Testis (tissue), 3 donors: ENCODE results near the gene RASSF7. TPM values are rescaled to one million over a fixed set of nuclear protein-coding genes. Genes with fewer than 3 reads are reported as not detected.
A peak's percentile ranks its signal among the peaks of the same experiment; 100 is the strongest.

Source experiments
- DNase-seq: peaks from one replicate; pipeline ENCODE4 v3.0.0-alpha.2; 2019
- H3K27ac ChIP-seq, 2 donors: fragments of 200-600 bp; sonication (generic); one replicate each; pipeline ENCODE4 v1.5.1; 2019
- H3K27me3 ChIP-seq: fragments of 200-600 bp; sonication (generic); one replicate; pipeline ENCODE4 v1.5.1; 2019
- H3K36me3 ChIP-seq: fragments of 200-600 bp; sonication (generic); one replicate; pipeline ENCODE4 v1.5.1; 2017; ENCODE audit warnings: low read depth; ENCODE audit errors: missing control alignments
- H3K4me1 ChIP-seq: fragments of 200-600 bp; sonication (generic); one replicate; pipeline ENCODE4 v1.5.1; 2019
- H3K4me3 ChIP-seq, 2 donors: fragments of 200-600 bp; sonication (generic); one replicate each; pipeline ENCODE4 v1.5.1; 2017 to 2019
- H3K9me3 ChIP-seq: fragments of 200-600 bp; sonication (generic); one replicate; pipeline ENCODE4 v1.5.1; 2017
- CTCF ChIP-seq, 3 experiments: fragments of 450-650 bp in 2 of 3; fragments of 200-600 bp in 1 of 3; sonication (generic) in 1 of 3; IDR thresholded peaks; one replicate each; pipeline ENCODE4 v1.5.1; 2016 to 2019; ENCODE audit warnings: antibody characterized with exemption in 3 of 3, mild to moderate bottlenecking in 2 of 3, moderate library complexity in 1 of 3
- POLR2A ChIP-seq: fragments of 450-650 bp; IDR thresholded peaks from one replicate; pipeline ENCODE4 v1.6.1; 2017; ENCODE audit warnings: antibody characterized with exemption, mild to moderate bottlenecking, moderate library complexity
- WGBS, 2 donors: methylation state at CpG; one replicate each; pipeline ENCODE4 v1.1.5; 2018; 5-methylcytosine and 5-hydroxymethylcytosine counted together
- intact Hi-C: fragments of 100-400 bp; cut with DNase I; formaldehyde crosslinking; loops from one replicate; pipeline ENCODE4 v1.15.1; 2023; ENCODE audit warnings: low total_unique reads
- polyA plus RNA-seq: library from polyadenylated mRNA; stranded (reverse); fragments of 350-450 nt; fragmentation: Illumina TruSeq; extraction: RNeasy Lipid Tissue Mini Kit (QIAGEN cat#74804); gene quantifications from one replicate; pipeline ENCODE4 v1.2.3, GENCODE V29; 2014; ENCODE audit warnings: low read depth, low replicate concordance; ENCODE audit not compliant: insufficient read depth
- total RNA-seq, 2 donors: library from RNA; depleted of rRNA; stranded (reverse); fragments of >200 nt; gene quantifications; one replicate each; pipeline ENCODE4 v1.2.3, GENCODE V29; 2016

Gene RASSF7
- total and polyA plus RNA-seq, 3 donors from 2014 or later, result 13.2 to 35.7 (median 22.0) TPM

- DNase-seq, result peak; percentile 40
- H3K4me3 ChIP-seq, result peak overlapping the region; percentile 67 to 69
- H3K27ac ChIP-seq, result no peak overlapping the region
- no peaks in the 10 kb centered on the region for H3K27me3 ChIP-seq
- TF ChIP-seq POLR2A (no peak), CTCF (IDR thresholded peaks at IDR 0.05) (no peak)
- no peaks in the 10 kb centered on the region for H3K36me3 ChIP-seq
- 3 to 9% methylated on average over 6 to 65 of the region's 67 CpGs for WGBS, 2 donors
- H3K9me3 ChIP-seq, result no peaks in the 10 kb centered on the region
- H3K4me1 ChIP-seq, result no peaks in the 10 kb centered on the region
- intact Hi-C loops, result no loop called here
Measured at GRCh38 chr11:561148-562003, 606 bp downstream of the RASSF7 start.

- WGBS, 2 donors, result 90 to 95% methylated on average over 11 to 29 of the region's 29 CpGs
- Histone ChIP-seq H3K4me3 (no peak overlapping the region), H3K9me3 (no peaks in the 10 kb centered on the region), H3K4me1 (no peaks in the 10 kb centered on the region), H3K36me3 (no peaks in the 10 kb centered on the region), H3K27me3 (no peaks in the 10 kb centered on the region), H3K27ac (no peak overlapping the region)
- TF ChIP-seq POLR2A, result no peak
- no peak for DNase-seq
- intact Hi-C loops, result no loop called here
Measured at GRCh38 chr11:562046-562645, 1.4 kb downstream of the RASSF7 start.

GRCh38 chr11:563066-563811 is 2.5 kb downstream of the RASSF7 start:
- H3K4me3 ChIP-seq, result no peak overlapping the region
- peaks cover 6% of the 10 kb centered on the region for H3K4me1 ChIP-seq
- WGBS, 2 donors, result 93 to 100% methylated on average over 4 to 16 of the region's 18 CpGs
- intact Hi-C loops, result no loop called here
- no peaks in the 10 kb centered on the region for H3K9me3 ChIP-seq
- no peak overlapping the region for H3K27ac ChIP-seq
- DNase-seq, result no peak
- no peaks in the 10 kb centered on the region for H3K27me3 ChIP-seq
- no peaks in the 10 kb centered on the region for H3K36me3 ChIP-seq
- no peak for TF ChIP-seq POLR2A
- no peak for TF ChIP-seq CTCF (IDR thresholded peaks at IDR 0.05)

GRCh38 chr11:563812-564578 is 3.2 kb downstream of the RASSF7 start:
- 85 to 88% methylated on average over 6 to 12 of the region's 12 CpGs for WGBS, 2 donors
- no peak for DNase-seq
- Histone ChIP-seq H3K36me3 (no peaks in the 10 kb centered on the region), H3K4me1 (peaks cover 7% of the 10 kb centered on the region), H3K27ac (no peak overlapping the region), H3K27me3 (no peaks in the 10 kb centered on the region), H3K9me3 (no peaks in the 10 kb centered on the region), H3K4me3 (no peak overlapping the region)
- TF ChIP-seq CTCF (IDR thresholded peaks at IDR 0.05) (no peak), POLR2A (no peak)
- intact Hi-C loops, result no loop called here
